SH-SY5Y (cell line): ENCODE data around the gene SPSB3.

Experiments used
- GATA2 ChIP-seq: IDR thresholded peaks from 2 replicates; pipeline ENCODE4 v1.6.1; 2011; ENCODE audit warnings: mild to moderate bottlenecking, low read depth, low read length
- GATA3 ChIP-seq: IDR thresholded peaks from 2 replicates; pipeline ENCODE4 v1.6.1; 2011; ENCODE audit warnings: low read depth, mild to moderate bottlenecking, low read length, moderate library complexity

- TF ChIP-seq GATA2 (no peak), GATA3 (no peak)
Observed at GRCh38 chr16:1772362-1772907, 9.9 kb downstream of the SPSB3 start, which contains the start of gene EME2.
